ENCODE data around the gene VPS41.

Gene VPS41

DNA sequence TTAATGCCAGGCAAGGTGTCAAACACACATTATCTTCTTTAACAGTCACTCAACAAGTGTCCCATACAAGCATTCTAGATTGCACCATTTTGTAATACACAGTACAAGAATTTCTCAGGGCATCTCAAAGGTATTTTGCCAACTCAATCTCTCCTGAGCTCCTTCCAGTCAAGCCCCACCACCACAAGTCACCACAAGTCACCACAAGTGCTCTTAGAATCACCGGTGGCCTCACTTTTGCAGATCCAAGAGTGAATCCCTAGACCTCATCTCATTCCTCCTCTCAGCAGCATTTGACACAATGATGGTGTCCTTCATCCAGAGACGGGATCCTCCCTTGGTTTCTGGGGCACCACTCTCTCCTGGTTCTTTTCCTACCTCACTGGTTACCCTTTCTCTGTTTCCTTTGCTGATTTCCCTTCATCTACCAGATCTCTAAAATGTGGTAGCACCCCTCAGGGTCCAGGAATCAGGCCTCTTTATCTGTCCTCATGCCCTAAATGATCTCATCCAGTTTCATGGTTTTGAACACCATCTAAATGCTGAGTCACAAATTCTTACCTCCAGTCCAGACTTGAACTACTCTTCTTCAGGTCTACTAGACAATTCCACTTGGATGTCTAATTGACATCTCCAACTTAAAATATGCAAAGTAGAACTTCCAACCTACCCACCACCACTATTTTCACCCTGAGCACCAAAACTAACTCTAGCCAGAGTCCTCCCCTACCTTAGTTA is 26.9 kb downstream of the VPS41 start:
- Histone ChIP-seq H3K27me3 (ENCODE audit: control insufficient read depth in 3 of 3, insufficient read depth in 3 of 3, low read depth in 1 of 3, low read length in 3 of 3) (no peaks in the 10 kb centered on the region), H2AK5ac (ENCODE audit: low read depth, low read length) (no peak overlapping the region), H4K8ac (ENCODE audit: low read depth, low read length) (no peak overlapping the region), H3K4me1 (ENCODE audit: control insufficient read depth in 2 of 2, insufficient read depth in 1 of 2, low read depth in 1 of 2, low read length in 2 of 2) (no peaks in the 10 kb centered on the region), H2BK120ac (ENCODE audit: low read depth, low read length) (no peak overlapping the region), H3K23ac (ENCODE audit: low read depth, low read length, poor library complexity) (no peak overlapping the region), H2BK12ac (ENCODE audit: low read length) (no peak overlapping the region), H3K36me3 (replicated peaks in 1 of 2; ENCODE audit: control insufficient read depth in 2 of 2, insufficient read depth in 2 of 2, low read length in 2 of 2) (peaks cover 0 to 3% of the 10 kb centered on the region in 2 donors), H2BK15ac (ENCODE audit: low read length) (no peak overlapping the region), H2AFZ (ENCODE audit: low read length) (no peak overlapping the region), H4K91ac (ENCODE audit: low read depth, low read length, poor library complexity) (no peak overlapping the region), H3K27ac (replicated peaks; ENCODE audit: low read length) (no peak overlapping the region), H3K4ac (ENCODE audit: low read length) (no peak overlapping the region), H3K18ac (ENCODE audit: low read length) (no peak overlapping the region), H3K4me2 (ENCODE audit: insufficient read depth, low read length, poor library complexity, severe bottlenecking) (no peak overlapping the region), H2BK5ac (ENCODE audit: low read length) (no peak overlapping the region), H3K9me3 (replicated peaks in 1 of 2; ENCODE audit: control insufficient read depth in 2 of 2, insufficient read depth in 1 of 2, low read depth in 1 of 2, low read length in 2 of 2) (peaks cover 2 to 3% of the 10 kb centered on the region in 2 donors), H3K4me3 (ENCODE audit: low read length in 2 of 2) (no peak overlapping the region), H3K79me1 (ENCODE audit: low read depth, low read length) (peaks cover 3% of the 10 kb centered on the region), H3K14ac (ENCODE audit: low read length) (no peak overlapping the region), H3K9ac (ENCODE audit: low read depth, low read length, poor library complexity) (no peak overlapping the region)
- no peak for DNase-seq (ENCODE audit: low spot score)
- no CpG with 5 or more reads among the region's 2 CpGs for WGBS, 2 donors (ENCODE audit: extremely low coverage in 2 of 2, insufficient read length in 2 of 2, insufficient replicate concordance in 1 of 2)

DNA sequence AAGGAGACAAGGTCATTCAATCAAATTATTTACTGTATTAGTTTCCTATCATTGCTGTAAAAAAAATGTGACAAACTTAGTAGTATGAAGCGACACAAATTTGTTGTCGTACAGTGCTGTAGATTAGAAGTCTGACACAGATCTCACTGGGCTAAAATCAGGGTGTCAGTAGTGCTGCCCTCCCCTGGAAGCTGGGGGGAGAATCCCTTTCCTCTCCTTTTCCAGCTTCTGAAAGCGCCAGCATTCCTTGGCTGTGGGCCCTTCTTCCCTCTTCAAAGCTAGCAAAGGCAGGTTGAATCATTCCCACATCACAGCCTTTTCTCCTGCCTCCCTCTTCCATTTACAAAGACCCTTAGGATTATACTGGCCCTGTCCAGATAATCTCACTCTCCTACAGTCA is 28.0 kb downstream of the VPS41 start:
- H2BK120ac ChIP-seq (ENCODE audit: low read depth, low read length): no peak overlapping the region
- H2AK5ac ChIP-seq (ENCODE audit: low read depth, low read length): no peak overlapping the region
- H3K79me1 ChIP-seq (ENCODE audit: low read depth, low read length): peaks cover 3% of the 10 kb centered on the region
- no peak for DNase-seq (ENCODE audit: low spot score)
- H3K4ac ChIP-seq (ENCODE audit: low read length): no peak overlapping the region
- H3K9ac ChIP-seq (ENCODE audit: low read depth, low read length, poor library complexity): no peak overlapping the region
- H2BK15ac ChIP-seq (ENCODE audit: low read length): no peak overlapping the region
- H4K8ac ChIP-seq (ENCODE audit: low read depth, low read length): no peak overlapping the region
- WGBS, 2 donors (ENCODE audit: extremely low coverage in 2 of 2, insufficient read length in 2 of 2, insufficient replicate concordance in 1 of 2): no CpG with 5 or more reads among the region's 3 CpGs
- no peak overlapping the region for H2BK5ac ChIP-seq (ENCODE audit: low read length)
- no peak overlapping the region for H3K27ac ChIP-seq (replicated peaks; ENCODE audit: low read length)
- H3K36me3 ChIP-seq (replicated peaks in 1 of 2; ENCODE audit: control insufficient read depth in 2 of 2, insufficient read depth in 2 of 2, low read length in 2 of 2): peaks cover 0 to 1% of the 10 kb centered on the region in 2 donors
- H2AFZ ChIP-seq (ENCODE audit: low read length): no peak overlapping the region
- no peak overlapping the region for H3K23ac ChIP-seq (ENCODE audit: low read depth, low read length, poor library complexity)
- H3K4me3 ChIP-seq (ENCODE audit: low read length in 2 of 2): no peak overlapping the region
- no peaks in the 10 kb centered on the region for H3K4me1 ChIP-seq (ENCODE audit: control insufficient read depth in 2 of 2, insufficient read depth in 1 of 2, low read depth in 1 of 2, low read length in 2 of 2)
- H3K18ac ChIP-seq (ENCODE audit: low read length): no peak overlapping the region
- H3K4me2 ChIP-seq (ENCODE audit: insufficient read depth, low read length, poor library complexity, severe bottlenecking): no peak overlapping the region
- no peaks in the 10 kb centered on the region for H3K27me3 ChIP-seq (ENCODE audit: control insufficient read depth in 3 of 3, insufficient read depth in 3 of 3, low read depth in 1 of 3, low read length in 3 of 3)
- no peak overlapping the region for H2BK12ac ChIP-seq (ENCODE audit: low read length)
- no peak overlapping the region for H4K91ac ChIP-seq (ENCODE audit: low read depth, low read length, poor library complexity)
- H3K14ac ChIP-seq (ENCODE audit: low read length): no peak overlapping the region
- peaks cover 0 to 2% of the 10 kb centered on the region in 2 donors for H3K9me3 ChIP-seq (replicated peaks in 1 of 2; ENCODE audit: control insufficient read depth in 2 of 2, insufficient read depth in 1 of 2, low read depth in 1 of 2, low read length in 2 of 2)

DNA sequence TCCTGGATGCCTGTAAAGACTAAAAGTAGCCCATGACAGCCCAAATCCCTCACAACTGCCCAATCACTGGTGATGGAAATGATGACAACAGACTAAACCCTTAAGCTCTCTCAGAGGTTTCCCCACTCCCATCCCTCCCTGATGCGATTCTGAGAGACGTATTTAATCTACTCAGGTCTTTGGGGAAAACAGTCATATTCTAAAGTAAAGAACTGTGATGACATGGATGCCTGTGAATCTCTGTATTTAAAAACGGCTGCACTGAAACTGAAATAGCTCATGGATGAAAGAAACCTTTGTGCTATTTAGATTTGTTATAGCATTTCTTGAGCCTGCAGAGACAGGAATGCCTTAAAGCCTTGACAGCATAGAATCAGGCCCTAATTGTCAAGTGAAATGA is 28.5 kb downstream of the VPS41 start:
- Histone ChIP-seq H2AK5ac (ENCODE audit: low read depth, low read length) (no peak overlapping the region), H4K91ac (ENCODE audit: low read depth, low read length, poor library complexity) (no peak overlapping the region), H3K27me3 (ENCODE audit: control insufficient read depth in 3 of 3, insufficient read depth in 3 of 3, low read depth in 1 of 3, low read length in 3 of 3) (no peaks in the 10 kb centered on the region), H3K23ac (ENCODE audit: low read depth, low read length, poor library complexity) (no peak overlapping the region), H3K4me2 (ENCODE audit: insufficient read depth, low read length, poor library complexity, severe bottlenecking) (no peak overlapping the region), H3K4me3 (ENCODE audit: low read length in 2 of 2) (no peak overlapping the region), H2BK12ac (ENCODE audit: low read length) (no peak overlapping the region), H3K9ac (ENCODE audit: low read depth, low read length, poor library complexity) (no peak overlapping the region), H3K18ac (ENCODE audit: low read length) (no peak overlapping the region), H3K14ac (ENCODE audit: low read length) (no peak overlapping the region), H2BK5ac (ENCODE audit: low read length) (no peak overlapping the region), H3K36me3 (replicated peaks in 1 of 2; ENCODE audit: control insufficient read depth in 2 of 2, insufficient read depth in 2 of 2, low read length in 2 of 2) (no peaks in the 10 kb centered on the region), H3K27ac (replicated peaks; ENCODE audit: low read length) (no peak overlapping the region), H2BK120ac (ENCODE audit: low read depth, low read length) (no peak overlapping the region), H3K4ac (ENCODE audit: low read length) (no peak overlapping the region), H4K8ac (ENCODE audit: low read depth, low read length) (no peak overlapping the region), H3K9me3 (replicated peaks in 1 of 2; ENCODE audit: control insufficient read depth in 2 of 2, insufficient read depth in 1 of 2, low read depth in 1 of 2, low read length in 2 of 2) (peaks cover 0 to 2% of the 10 kb centered on the region in 2 donors), H3K79me1 (ENCODE audit: low read depth, low read length) (peaks cover 3% of the 10 kb centered on the region), H2AFZ (ENCODE audit: low read length) (no peak overlapping the region), H2BK15ac (ENCODE audit: low read length) (no peak overlapping the region), H3K4me1 (ENCODE audit: control insufficient read depth in 2 of 2, insufficient read depth in 1 of 2, low read depth in 1 of 2, low read length in 2 of 2) (no peaks in the 10 kb centered on the region)
- DNase-seq (ENCODE audit: low spot score): no peak
- WGBS, 2 donors (ENCODE audit: extremely low coverage in 2 of 2, insufficient read length in 2 of 2, insufficient replicate concordance in 1 of 2): no CpG with 5 or more reads among the region's 3 CpGs

DNA sequence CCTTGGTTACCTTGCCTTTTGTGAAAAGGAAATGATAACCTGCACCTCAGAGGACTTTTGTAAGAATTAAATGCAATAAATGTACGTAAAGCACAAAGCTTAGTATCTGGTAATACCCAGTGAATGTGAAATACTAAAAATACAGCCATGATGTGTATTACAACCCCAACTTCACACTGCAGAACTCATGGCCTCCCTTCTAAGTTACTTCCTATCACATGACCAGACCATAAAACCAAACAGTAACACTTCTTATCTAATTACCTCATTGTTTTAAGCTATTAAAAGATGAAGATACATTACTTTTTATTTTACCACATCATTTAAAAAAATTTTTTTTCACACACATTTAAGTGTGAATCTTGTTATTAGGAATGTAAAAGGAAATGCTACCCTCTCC is 29.0 kb downstream of the VPS41 start:
- Histone ChIP-seq H3K79me1 (ENCODE audit: low read depth, low read length) (peaks cover 3% of the 10 kb centered on the region), H3K4me3 (ENCODE audit: low read length in 2 of 2) (no peak overlapping the region)
- WGBS, 2 donors (ENCODE audit: extremely low coverage in 2 of 2, insufficient read length in 2 of 2, insufficient replicate concordance in 1 of 2): no CpG with 5 or more reads among the region's 1 CpG

More for the DNA sequence above, 29.0 kb downstream of the VPS41 start:
- H3K27me3 ChIP-seq (ENCODE audit: control insufficient read depth in 3 of 3, insufficient read depth in 3 of 3, low read depth in 1 of 3, low read length in 3 of 3): no peaks in the 10 kb centered on the region
- no peaks in the 10 kb centered on the region for H3K4me1 ChIP-seq (ENCODE audit: control insufficient read depth in 2 of 2, insufficient read depth in 1 of 2, low read depth in 1 of 2, low read length in 2 of 2)
- no peak overlapping the region for H3K27ac ChIP-seq (replicated peaks; ENCODE audit: low read length)
- H2BK5ac ChIP-seq (ENCODE audit: low read length): no peak overlapping the region
- H3K18ac ChIP-seq (ENCODE audit: low read length): no peak overlapping the region
- H4K8ac ChIP-seq (ENCODE audit: low read depth, low read length): no peak overlapping the region
- H2BK12ac ChIP-seq (ENCODE audit: low read length): no peak overlapping the region
- no peak overlapping the region for H3K4me2 ChIP-seq (ENCODE audit: insufficient read depth, low read length, poor library complexity, severe bottlenecking)
- H2BK15ac ChIP-seq (ENCODE audit: low read length): no peak overlapping the region
- no peak overlapping the region for H2AK5ac ChIP-seq (ENCODE audit: low read depth, low read length)
- no peak overlapping the region for H3K14ac ChIP-seq (ENCODE audit: low read length)
- H3K4ac ChIP-seq (ENCODE audit: low read length): no peak overlapping the region
- no peak overlapping the region for H3K23ac ChIP-seq (ENCODE audit: low read depth, low read length, poor library complexity)
- H3K9me3 ChIP-seq (replicated peaks in 1 of 2; ENCODE audit: control insufficient read depth in 2 of 2, insufficient read depth in 1 of 2, low read depth in 1 of 2, low read length in 2 of 2): peaks cover 0 to 2% of the 10 kb centered on the region in 2 donors
- H4K91ac ChIP-seq (ENCODE audit: low read depth, low read length, poor library complexity): no peak overlapping the region
- H2AFZ ChIP-seq (ENCODE audit: low read length): no peak overlapping the region
- no peaks in the 10 kb centered on the region for H3K36me3 ChIP-seq (replicated peaks in 1 of 2; ENCODE audit: control insufficient read depth in 2 of 2, insufficient read depth in 2 of 2, low read length in 2 of 2)
- DNase-seq (ENCODE audit: low spot score): no peak
- no peak overlapping the region for H3K9ac ChIP-seq (ENCODE audit: low read depth, low read length, poor library complexity)
- H2BK120ac ChIP-seq (ENCODE audit: low read depth, low read length): no peak overlapping the region

All from neuronal stem cell (in vitro differentiated cells).